Gastroesophageal sphincter (tissue), 4 donors: ENCODE data around the gene SLC9A4. TPM values are rescaled to one million over a fixed set of nuclear protein-coding genes. Genes with fewer than 3 reads are reported as not detected.

Experiments used
- ATAC-seq: fragments of 150-250 bp; one replicate; pipeline ENCODE4 v1.9.1; 2016; ENCODE audit warnings: mild to moderate bottlenecking, moderate library complexity
- H3K27ac ChIP-seq, 4 donors: fragments of 200-600 bp; sonication (generic) in 3 of 4; 1 replicate in 3 of 4; 2 replicates in 1 of 4; pipeline ENCODE4 v1.5.1; 2016 to 2019
- H3K27me3 ChIP-seq: fragments of 200-600 bp; sonication (generic); one replicate; pipeline ENCODE4 v1.5.1; 2019
- H3K36me3 ChIP-seq, 2 donors: fragments of 200-600 bp; sonication (generic); one replicate each; pipeline ENCODE4 v1.5.1; 2019; ENCODE audit warnings: control low read depth in 1 of 2
- H3K4me1 ChIP-seq, 3 donors: fragments of 200-600 bp; sonication (generic); 1 replicate in 2 of 3; 2 replicates in 1 of 3; pipeline ENCODE4 v1.5.1; 2016 to 2019; ENCODE audit warnings: control low read depth in 2 of 3
- H3K4me3 ChIP-seq, 2 donors: fragments of 200-600 bp; sonication (generic); one replicate each; pipeline ENCODE4 v1.5.1; 2019; ENCODE audit warnings: mild to moderate bottlenecking in 1 of 2, moderate library complexity in 1 of 2
- H3K9me3 ChIP-seq, 3 donors: fragments of 200-600 bp; sonication (generic); one replicate each; pipeline ENCODE4 v1.5.1; 2017 to 2019; ENCODE audit warnings: control low read depth in 2 of 3
- EP300 ChIP-seq: sonication (generic); formaldehyde crosslinking; IDR thresholded peaks from one replicate; pipeline ENCODE4 v1.6.1; 2017; ENCODE audit warnings: antibody characterized with exemption, mild to moderate bottlenecking
- POLR2A ChIP-seq, 2 donors: fragments of 450-650 bp; IDR thresholded peaks; one replicate each; pipeline ENCODE4 v1.6.1; 2017; ENCODE audit warnings: antibody characterized with exemption in 2 of 2, mild to moderate bottlenecking in 2 of 2, moderate library complexity in 1 of 2
- POLR2AphosphoS5 ChIP-seq: sonication (generic); formaldehyde crosslinking; IDR thresholded peaks from one replicate; pipeline ENCODE4 v1.6.1; 2017; ENCODE audit warnings: antibody characterized with exemption
- WGBS, 2 donors: methylation state at CpG; one replicate each; pipeline ENCODE4 v1.1.5; 2018; ENCODE audit warnings: low coverage in 1 of 2; 5-methylcytosine and 5-hydroxymethylcytosine counted together
- total RNA-seq, 4 donors: library from RNA; depleted of rRNA; stranded (reverse); fragments of >200 nt; gene quantifications; one replicate each; pipeline ENCODE4 v1.1.0, GENCODE V29; 2016
- TF ChIP-seq, protein P1 (sequence below), 4 experiments: fragments of 200-600 bp in 2 of 4; fragments of 450-650 bp in 2 of 4; sonication (generic) in 1 of 4; IDR thresholded peaks; one replicate each; pipeline ENCODE4 v1.5.1; 2017 to 2019; ENCODE audit warnings: antibody characterized with exemption in 4 of 4, mild to moderate bottlenecking in 2 of 4, moderate library complexity in 2 of 4

SLC9A4 gene
- total RNA-seq, 4 donors from 2014 or later, result 0.22 TPM; not detected in 3

DNA sequence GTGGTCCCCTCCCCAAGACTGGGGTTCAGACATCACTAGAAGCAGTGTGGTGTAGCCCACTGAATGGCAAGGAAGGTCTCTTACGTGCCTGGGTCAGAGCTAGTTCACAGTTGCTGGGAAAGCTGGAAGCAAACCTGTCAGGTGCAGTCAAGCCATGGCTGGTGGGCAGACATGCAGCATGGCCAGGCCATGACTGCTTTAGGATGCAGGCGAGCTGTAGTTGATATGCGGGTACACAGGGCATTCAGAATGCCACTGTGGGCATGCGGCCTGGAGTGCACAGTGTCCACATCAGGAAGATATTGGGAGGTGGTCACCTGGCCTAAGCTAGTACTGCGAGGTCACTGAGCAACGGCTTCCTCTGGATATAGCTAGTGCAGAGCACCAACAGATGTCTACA lies 11.8 kb upstream of the SLC9A4 start:
- H3K27me3 ChIP-seq, result no peaks in the 10 kb centered on the region
- H3K4me3 ChIP-seq, result no peak overlapping the region
- H3K9me3 ChIP-seq, result peaks cover 0 to 18% (median 0%) of the 10 kb centered on the region in 3 donors
- ATAC-seq, result no peak
- no peak overlapping the region for H3K27ac ChIP-seq
- no peaks in the 10 kb centered on the region for H3K36me3 ChIP-seq
- no peaks in the 10 kb centered on the region for H3K4me1 ChIP-seq
- TF ChIP-seq, protein P1, sequence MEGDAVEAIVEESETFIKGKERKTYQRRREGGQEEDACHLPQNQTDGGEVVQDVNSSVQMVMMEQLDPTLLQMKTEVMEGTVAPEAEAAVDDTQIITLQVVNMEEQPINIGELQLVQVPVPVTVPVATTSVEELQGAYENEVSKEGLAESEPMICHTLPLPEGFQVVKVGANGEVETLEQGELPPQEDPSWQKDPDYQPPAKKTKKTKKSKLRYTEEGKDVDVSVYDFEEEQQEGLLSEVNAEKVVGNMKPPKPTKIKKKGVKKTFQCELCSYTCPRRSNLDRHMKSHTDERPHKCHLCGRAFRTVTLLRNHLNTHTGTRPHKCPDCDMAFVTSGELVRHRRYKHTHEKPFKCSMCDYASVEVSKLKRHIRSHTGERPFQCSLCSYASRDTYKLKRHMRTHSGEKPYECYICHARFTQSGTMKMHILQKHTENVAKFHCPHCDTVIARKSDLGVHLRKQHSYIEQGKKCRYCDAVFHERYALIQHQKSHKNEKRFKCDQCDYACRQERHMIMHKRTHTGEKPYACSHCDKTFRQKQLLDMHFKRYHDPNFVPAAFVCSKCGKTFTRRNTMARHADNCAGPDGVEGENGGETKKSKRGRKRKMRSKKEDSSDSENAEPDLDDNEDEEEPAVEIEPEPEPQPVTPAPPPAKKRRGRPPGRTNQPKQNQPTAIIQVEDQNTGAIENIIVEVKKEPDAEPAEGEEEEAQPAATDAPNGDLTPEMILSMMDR (IDR thresholded peaks at IDR 0.05), result no peak
- TF ChIP-seq EP300 (no peak), POLR2AphosphoS5 (no peak), POLR2A (IDR thresholded peaks at IDR 0.05) (no peak)
- WGBS, 2 donors, result 77 to 88% methylated on average over 2 to 6 of the region's 6 CpGs

DNA sequence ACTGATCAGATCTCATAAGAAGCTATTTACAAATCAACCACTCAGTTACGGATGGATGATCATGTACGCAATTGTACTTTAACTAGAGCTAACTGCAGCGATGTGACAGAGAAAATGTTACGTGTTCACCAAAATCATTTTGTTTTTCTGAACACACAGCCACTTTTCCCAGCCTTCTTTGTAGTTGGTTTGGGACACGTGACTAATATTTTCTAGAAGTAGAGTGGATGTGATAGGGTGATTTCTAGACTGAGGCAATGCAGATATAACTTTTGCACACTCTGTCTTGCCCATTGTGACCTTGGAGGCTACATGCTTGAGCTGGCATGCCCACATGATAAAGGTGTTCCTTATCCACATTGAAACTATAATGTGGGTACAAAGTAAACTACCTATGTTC lies 9.9 kb upstream of the SLC9A4 start:
- ATAC-seq, result no peak
- Histone ChIP-seq H3K27me3 (no peaks in the 10 kb centered on the region), H3K36me3 (no peaks in the 10 kb centered on the region), H3K4me1 (no peaks in the 10 kb centered on the region), H3K27ac (no peak overlapping the region), H3K4me3 (no peak overlapping the region), H3K9me3 (peaks cover 0 to 8% (median 0%) of the 10 kb centered on the region in 3 donors)
- whole genome bisulfite sequencing, 2 donors, result 78 to 89% methylated on average over 5 of the region's 5 CpGs
- TF ChIP-seq, protein P1 (IDR thresholded peaks at IDR 0.05), result no peak
- no peak for TF ChIP-seq POLR2A (IDR thresholded peaks at IDR 0.05)
- no peak for TF ChIP-seq EP300
- no peak for TF ChIP-seq POLR2AphosphoS5

DNA sequence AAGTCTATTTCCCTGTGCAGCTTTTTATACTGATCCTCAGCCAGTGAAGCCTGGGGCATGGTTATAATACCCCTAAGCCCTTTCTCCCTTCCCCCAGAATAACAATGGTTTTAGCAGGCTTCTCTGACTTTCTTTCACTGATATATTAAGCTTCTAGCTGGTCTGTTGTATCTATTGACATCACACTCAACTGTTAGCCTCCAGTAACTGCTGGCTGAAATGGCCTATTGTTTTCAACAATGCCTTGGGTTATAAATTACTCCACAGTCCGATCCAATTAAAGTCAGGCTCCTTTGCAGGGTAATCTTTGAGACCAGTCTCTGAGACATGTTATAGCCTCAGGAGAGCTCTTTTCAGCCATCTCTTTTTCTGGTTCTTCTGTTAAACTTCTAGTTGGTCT lies 2.9 kb upstream of the SLC9A4 start:
- TF ChIP-seq POLR2A (IDR thresholded peaks at IDR 0.05) (no peak), POLR2AphosphoS5 (no peak)
- TF ChIP-seq, protein P1 (IDR thresholded peaks at IDR 0.05), result no peak
- ATAC-seq, result no peak
- no peak overlapping the region for H3K27ac ChIP-seq
- H3K27me3 ChIP-seq, result peaks cover 8% of the 10 kb centered on the region
- H3K4me1 ChIP-seq, result no peaks in the 10 kb centered on the region
- H3K36me3 ChIP-seq, result no peaks in the 10 kb centered on the region
- no peak overlapping the region for H3K4me3 ChIP-seq
- peaks cover 0 to 20% (median 0%) of the 10 kb centered on the region in 3 donors for H3K9me3 ChIP-seq
- WGBS, 2 donors, result 67 to 100% methylated on average over 1 of the region's 1 CpG

DNA sequence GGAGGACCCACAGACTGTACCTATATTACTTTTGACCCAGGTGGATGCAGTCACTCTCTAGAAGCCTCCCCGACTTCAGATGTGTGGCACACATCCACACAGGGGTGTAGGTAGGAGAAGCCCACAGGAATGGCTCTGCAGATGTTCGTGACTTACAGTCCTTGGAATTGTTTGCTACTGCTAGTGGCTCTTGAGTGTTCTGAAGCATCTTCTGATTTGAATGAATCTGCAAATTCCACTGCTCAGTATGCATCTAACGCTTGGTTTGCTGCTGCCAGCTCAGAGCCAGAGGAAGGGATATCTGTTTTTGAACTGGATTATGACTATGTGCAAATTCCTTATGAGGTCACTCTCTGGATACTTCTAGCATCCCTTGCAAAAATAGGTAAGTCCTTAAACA lies 605 bp downstream of the SLC9A4 start:
- no peak for TF ChIP-seq POLR2AphosphoS5
- no peak for TF ChIP-seq POLR2A (IDR thresholded peaks at IDR 0.05)
- TF ChIP-seq, protein P1 (IDR thresholded peaks at IDR 0.05), result no peak
- TF ChIP-seq EP300, result no peak

DNA sequence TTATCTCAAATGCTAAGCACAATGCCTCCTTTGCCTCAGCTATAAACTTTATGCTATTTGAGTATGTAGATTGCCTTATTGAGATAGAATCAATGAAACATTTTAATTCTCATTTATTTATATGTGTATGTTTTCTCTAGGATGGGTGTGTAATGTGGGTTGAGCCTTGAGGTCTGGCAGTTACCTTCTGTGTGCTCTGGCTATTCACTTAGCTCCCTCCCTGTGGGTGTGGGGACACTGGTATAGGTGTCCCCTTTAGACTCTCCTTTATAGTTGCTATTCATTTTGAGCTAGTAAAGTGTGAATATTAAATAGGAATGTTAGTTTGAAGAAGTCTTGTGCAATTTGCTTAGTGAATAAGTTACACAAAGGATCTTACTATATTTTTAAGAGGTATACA lies 1.8 kb downstream of the SLC9A4 start:
- no peak overlapping the region for H3K4me3 ChIP-seq
- H3K27ac ChIP-seq, result no peak overlapping the region
- no peaks in the 10 kb centered on the region for H3K4me1 ChIP-seq
- no peak for ATAC-seq
- peaks cover 19% of the 10 kb centered on the region for H3K27me3 ChIP-seq
- TF ChIP-seq EP300 (no peak), POLR2AphosphoS5 (no peak), POLR2A (IDR thresholded peaks at IDR 0.05) (no peak)
- TF ChIP-seq, protein P1 (IDR thresholded peaks at IDR 0.05), result no peak
- H3K36me3 ChIP-seq, result no peaks in the 10 kb centered on the region
- peaks cover 0 to 9% (median 0%) of the 10 kb centered on the region in 3 donors for H3K9me3 ChIP-seq

More for the DNA sequence above, 605 bp downstream of the SLC9A4 start:
- H3K4me3 ChIP-seq, result no peak overlapping the region
- WGBS, 2 donors, result 60 to 94% methylated on average over 1 to 2 of the region's 3 CpGs
- H3K9me3 ChIP-seq, result peaks cover 0 to 18% (median 0%) of the 10 kb centered on the region in 3 donors
- H3K27ac ChIP-seq, result no peak overlapping the region
- H3K36me3 ChIP-seq, result no peaks in the 10 kb centered on the region
- peaks cover 19% of the 10 kb centered on the region for H3K27me3 ChIP-seq
- H3K4me1 ChIP-seq, result no peaks in the 10 kb centered on the region
- ATAC-seq, result no peak
